HG03558 (cell line): Measurements from ENCODE around the gene TLR3.

Source experiments
- ATAC-seq: cut with Tn5 transposase; IDR thresholded peaks from one replicate; pipeline ENCODE4 v1.9.1; 2021; ENCODE audit warnings: moderate number of reproducible peaks; ENCODE audit not compliant: unreplicated experiment; ENCODE audit errors: extremely low read depth

Gene TLR3

GRCh38 chr4:186104114-186104889 is 35.3 kb downstream of the TLR3 start, which contains the start of gene FAM149A:
TSS of gene FAM149A (plus strand) at chr4:186104704.
- no peak for ATAC-seq

GRCh38 chr4:186104890-186105646 is 36.1 kb downstream of the TLR3 start:
- ATAC-seq = no peak

- ATAC-seq = no peak
Measured at GRCh38 chr4:186105647-186106321, 36.8 kb downstream of the TLR3 start.

GRCh38 chr4:186107947-186108346 is 39.0 kb downstream of the TLR3 start:
- no peak for ATAC-seq

GRCh38 chr4:186108391-186108790 is 39.4 kb downstream of the TLR3 start:
- ATAC-seq = no peak

- no peak for ATAC-seq
Measured at GRCh38 chr4:186109245-186109644, 40.3 kb downstream of the TLR3 start.

- ATAC-seq = no peak
Measured at GRCh38 chr4:186116697-186117096, 47.7 kb downstream of the TLR3 start.

GRCh38 chr4:186118582-186118981 is 49.6 kb downstream of the TLR3 start:
- ATAC-seq = no peak

- no peak for ATAC-seq
Measured at GRCh38 chr4:186121057-186121456, 52.1 kb downstream of the TLR3 start.

GRCh38 chr4:186128842-186129241 is 59.9 kb downstream of the TLR3 start:
- no peak for ATAC-seq

- ATAC-seq = no peak
Measured at GRCh38 chr4:186131935-186132334, 63.0 kb downstream of the TLR3 start.

- no peak for ATAC-seq
Measured at GRCh38 chr4:186132577-186133242, 63.8 kb downstream of the TLR3 start.

- peak; percentile 100 for ATAC-seq
Measured at GRCh38 chr4:186134257-186134656, 65.3 kb downstream of the TLR3 start.

GRCh38 chr4:186134861-186135260 is 65.9 kb downstream of the TLR3 start:
- no peak for ATAC-seq

- ATAC-seq = no peak
Measured at GRCh38 chr4:186137196-186137794, 68.3 kb downstream of the TLR3 start.
